Hepatocyte (in vitro differentiated cells): ENCODE results near the gene PRR5. TPM values are rescaled to one million over a fixed set of nuclear protein-coding genes. Genes with fewer than 3 reads are reported as not detected.

Experiments used
- DNase-seq: peaks from one replicate; pipeline ENCODE4 v3.0.0-alpha.2; 2016; ENCODE audit warnings: low spot score
- H2AFZ ChIP-seq: fragments of 200-600 bp; sonication (generic); 2 replicates; pipeline ENCODE4 v1.6.0; 2016; ENCODE audit warnings: antibody characterized with exemption, mild to moderate bottlenecking
- H3K27ac ChIP-seq: fragments of 200-600 bp; sonication (generic); 2 replicates; pipeline ENCODE4 v1.5.1; 2016; ENCODE audit warnings: mild to moderate bottlenecking
- H3K27me3 ChIP-seq: fragments of 200-600 bp; sonication (generic); 2 replicates; pipeline ENCODE4 v1.6.1; 2016
- H3K36me3 ChIP-seq: fragments of 200-600 bp; sonication (generic); replicated peaks from 2 replicates; pipeline ENCODE4 v1.5.1; 2016; ENCODE audit warnings: low read depth; ENCODE audit not compliant: insufficient read depth
- H3K4me1 ChIP-seq: fragments of 200-600 bp; sonication (generic); 2 replicates; pipeline ENCODE4 v1.5.1; 2016; ENCODE audit warnings: mild to moderate bottlenecking, moderate library complexity; ENCODE audit not compliant: insufficient read depth
- H3K4me2 ChIP-seq: fragments of 200-600 bp; sonication (generic); 2 replicates; pipeline ENCODE4 v1.6.0; 2016
- H3K4me3 ChIP-seq: fragments of 200-600 bp; sonication (generic); 2 replicates; pipeline ENCODE4 v1.5.1; 2016; ENCODE audit warnings: mild to moderate bottlenecking
- H3K79me2 ChIP-seq: fragments of 200-600 bp; sonication (generic); 2 replicates; pipeline ENCODE4 v1.6.0; 2017; ENCODE audit warnings: mild to moderate bottlenecking
- H3K9me2 ChIP-seq: fragments of 200-600 bp; sonication (generic); replicated peaks from 2 replicates; pipeline ENCODE4 v1.6.0; 2017; ENCODE audit warnings: mild to moderate bottlenecking; ENCODE audit not compliant: insufficient read depth
- H3K9me3 ChIP-seq: fragments of 200-600 bp; sonication (generic); 2 replicates; pipeline ENCODE4 v1.5.1; 2016; ENCODE audit warnings: low read depth, mild to moderate bottlenecking
- H4K20me1 ChIP-seq: fragments of 200-600 bp; sonication (generic); 2 replicates; pipeline ENCODE4 v1.6.0; 2016; ENCODE audit warnings: mild to moderate bottlenecking; ENCODE audit not compliant: insufficient read depth, poor library complexity, severe bottlenecking
- CTCF ChIP-seq: fragments of 200-600 bp; sonication (generic); IDR thresholded peaks from 2 replicates; pipeline ENCODE4 v1.5.1; 2016; ENCODE audit warnings: antibody characterized with exemption, mild to moderate bottlenecking; ENCODE audit not compliant: poor library complexity
- EZH2 ChIP-seq: fragments of 200-600 bp; sonication (generic); IDR thresholded peaks from 2 replicates; pipeline ENCODE4 v1.6.1; 2016; ENCODE audit warnings: antibody characterized with exemption, mild to moderate bottlenecking, borderline replicate concordance
- EZH2phosphoT487 ChIP-seq: fragments of 200-600 bp; sonication (generic); IDR thresholded peaks from one replicate; pipeline ENCODE4 v1.6.1; 2018; ENCODE audit warnings: antibody characterized with exemption, mild to moderate bottlenecking, low read depth, moderate library complexity; ENCODE audit not compliant: unreplicated experiment, severe bottlenecking
- whole genome bisulfite sequencing: methylation state at CpG from one replicate; pipeline ENCODE4 v1.1.6; 2016; ENCODE audit warnings: low lambda C conversion rate; ENCODE audit errors: missing lambda C conversion rate; 5-methylcytosine and 5-hydroxymethylcytosine counted together
- polyA plus RNA-seq: library from polyadenylated mRNA; unstranded; fragments of >200 nt; fragmentation: Nextera tagmentation; extraction: Ambion mirVana; gene quantifications from 2 replicates; pipeline ENCODE4 v1.2.1, GENCODE V29; 2016
- total RNA-seq: library from RNA; depleted of rRNA; stranded (reverse); fragments of >200 nt; gene quantifications from 2 replicates; pipeline ENCODE4 v1.2.3, GENCODE V29; 2014

PRR5 gene
- total and polyA plus RNA-seq, 2 experiments from 2014 or later, result 44.2 to 84.9 TPM

- Histone ChIP-seq H3K9me2 (no peaks in the 10 kb centered on the region), H3K4me1 (peaks cover 52% of the 10 kb centered on the region), H3K27ac (peak overlapping the region; percentile 92), H3K4me2 (peak overlapping the region; percentile 76), H2AFZ (peak overlapping the region; percentile 45), H3K27me3 (no peaks in the 10 kb centered on the region), H4K20me1 (peaks cover 40% of the 10 kb centered on the region), H3K79me2 (peaks cover 55% of the 10 kb centered on the region), H3K9me3 (no peaks in the 10 kb centered on the region), H3K36me3 (no peaks in the 10 kb centered on the region), H3K4me3 (no peak overlapping the region)
- TF ChIP-seq EZH2phosphoT487, result no peak
- no peak for TF ChIP-seq EZH2
- TF ChIP-seq CTCF, result no peak
- WGBS, result 91% methylated on average over 5 of the region's 5 CpGs
- DNase-seq, result no peak
Observed at GRCh38 chr22:44701187-44701790, 715 bp upstream of the PRR5 start.

GRCh38 chr22:44702479-44703198 lies 635 bp downstream of the PRR5 start:
- peak overlapping the region; percentile 100 for H3K4me2 ChIP-seq
- H2AFZ ChIP-seq, result peak overlapping the region; percentile 45
- H3K27ac ChIP-seq, result peak overlapping the region; percentile 93
- peaks cover 59% of the 10 kb centered on the region for H3K79me2 ChIP-seq
- H3K4me1 ChIP-seq, result peaks cover 54% of the 10 kb centered on the region
- no peaks in the 10 kb centered on the region for H3K36me3 ChIP-seq
- no peaks in the 10 kb centered on the region for H3K27me3 ChIP-seq
- H3K9me3 ChIP-seq, result no peaks in the 10 kb centered on the region
- peak overlapping the region; percentile 92 for H3K4me3 ChIP-seq
- peaks cover 48% of the 10 kb centered on the region for H4K20me1 ChIP-seq
- peak; percentile 81 for DNase-seq
- 2% methylated on average over 57 of the region's 60 CpGs for WGBS
- no peaks in the 10 kb centered on the region for H3K9me2 ChIP-seq
- TF ChIP-seq EZH2phosphoT487 (no peak), EZH2 (no peak), CTCF (peak; percentile 27)

DNA sequence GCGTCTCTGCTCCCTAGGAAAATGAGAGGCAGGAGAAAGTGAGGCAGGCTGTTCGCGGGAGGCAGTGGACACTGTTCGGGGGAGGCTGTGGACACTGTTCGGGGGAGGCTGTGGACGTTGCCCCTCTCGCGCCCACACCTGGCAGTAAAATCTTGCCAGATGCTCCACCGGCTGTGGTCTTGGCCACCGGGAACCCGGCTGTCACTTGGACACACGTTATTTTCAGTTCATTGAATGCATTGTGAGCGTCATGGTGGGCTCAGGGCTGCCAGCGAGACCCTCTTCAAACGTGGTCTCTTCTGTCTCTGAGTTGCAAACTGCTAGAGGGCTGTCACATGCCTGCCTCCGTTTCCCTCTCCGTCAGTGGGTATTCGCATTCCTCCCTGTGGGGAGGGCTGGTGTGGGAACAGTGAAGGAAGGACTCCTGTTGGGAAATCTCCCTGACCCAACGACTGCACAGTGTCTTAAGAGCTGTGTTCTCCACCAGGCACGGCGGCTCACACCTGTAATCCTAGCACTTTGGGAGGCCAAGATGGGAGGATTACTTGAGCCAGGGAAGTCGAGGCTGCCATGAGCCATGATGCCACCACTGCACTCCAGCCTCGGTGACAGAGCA lies 1.4 kb downstream of the PRR5 start:
- Histone ChIP-seq H3K4me1 (peaks cover 46% of the 10 kb centered on the region), H3K36me3 (no peaks in the 10 kb centered on the region), H3K9me3 (no peaks in the 10 kb centered on the region), H4K20me1 (peaks cover 47% of the 10 kb centered on the region), H3K27me3 (no peaks in the 10 kb centered on the region), H2AFZ (no peak overlapping the region), H3K27ac (peak overlapping the region; percentile 93), H3K79me2 (peaks cover 61% of the 10 kb centered on the region), H3K9me2 (no peaks in the 10 kb centered on the region), H3K4me3 (peak overlapping the region; percentile 92), H3K4me2 (peak overlapping the region; percentile 100)
- 35% methylated on average over 23 of the region's 23 CpGs for WGBS
- TF ChIP-seq EZH2 (no peak), CTCF (no peak), EZH2phosphoT487 (no peak)
- DNase-seq, result no peak
